ENCODE data around the gene PCYT1A.
"Not testable (repeated sequence)": the region's sequence is repeated elsewhere in the genome, so short reads cannot be mapped to it uniquely, and the experiment has no call there.

The PCYT1A gene

GRCh38 chr3:196254376-196255283, 32.9 kb downstream of the PCYT1A start:
- Histone ChIP-seq H3K36me3 (peaks cover 52 to 96% (median 68%) of the 10 kb centered on the region in 11 experiments), H3K4me1 (peaks cover 8 to 20% (median 15%) of the 10 kb centered on the region in 10 experiments), H3K4me2 (no peak overlapping the region), H3K9me3 (replicated peaks in 1 of 11) (peaks cover 0 to 27% (median 26%) of the 10 kb centered on the region in 11 experiments; a peak in 18 of 22 replicates), H4K20me1 (peaks cover 0 to 70% (median 3%) of the 10 kb centered on the region in 11 experiments; a peak in 9 of 22 replicates), H3K27ac (no peak overlapping the region), H3K4me3 (no peak overlapping the region), H3K9ac (peak overlapping the region in 1 of 11 experiments; percentile 42; a peak in 1 of 22 replicates), H3K27me3 (no peaks in the 10 kb centered on the region)
- no peak for TF ChIP-seq Cebpa-rat (IDR thresholded peaks at IDR 0.05)

- Histone ChIP-seq H3K27ac (peak overlapping the region in 8 of 11 experiments; percentile 3 to 57 (median 38); a peak in 9 of 22 replicates), H3K4me2 (peak overlapping the region; percentile 1 to 61 (median 43); a peak in 19 of 22 replicates), H4K20me1 (peaks cover 0 to 55% (median 0%) of the 10 kb centered on the region in 11 experiments; a peak in 4 of 22 replicates), H3K27me3 (no peaks in the 10 kb centered on the region), H3K4me1 (peaks cover 8 to 20% (median 15%) of the 10 kb centered on the region in 10 experiments), H3K9me3 (replicated peaks in 1 of 11) (peaks cover 0 to 36% (median 28%) of the 10 kb centered on the region in 11 experiments; a peak in 19 of 22 replicates), H3K9ac (no peak overlapping the region; a peak in 2 of 22 replicates), H3K4me3 (no peak overlapping the region), H3K36me3 (peaks cover 65 to 96% (median 79%) of the 10 kb centered on the region in 11 experiments)
- TF ChIP-seq Cebpa-rat (IDR thresholded peaks at IDR 0.05): no peak
Measured at GRCh38 chr3:196251918-196252317, 35.6 kb downstream of the PCYT1A start.

- peak in 4 of 11 experiments; percentile 44 to 79 (median 53); a peak in 4 of 22 replicates for TF ChIP-seq Cebpa-rat (IDR thresholded peaks at IDR 0.05)
- H3K4me2 ChIP-seq: no peak overlapping the region
Measured at GRCh38 chr3:196246612-196247308, 40.8 kb downstream of the PCYT1A start.

GRCh38 chr3:196244166-196244565, 43.4 kb downstream of the PCYT1A start:
- H3K4me2 ChIP-seq, H3K27me3 ChIP-seq, H3K9ac ChIP-seq, H3K27ac ChIP-seq, H3K4me3 ChIP-seq, H3K4me1 ChIP-seq: not testable (repeated sequence)
- Histone ChIP-seq H4K20me1 (peaks cover 0 to 19% (median 0%) of the 10 kb centered on the region in 11 experiments; a peak in 3 of 22 replicates), H3K36me3 (peaks cover 82 to 95% (median 90%) of the 10 kb centered on the region in 11 experiments), H3K9me3 (replicated peaks in 1 of 11) (peaks cover 9 to 40% (median 24%) of the 10 kb centered on the region in 11 experiments; a peak in 19 of 22 replicates)

More at GRCh38 chr3:196246612-196247308, 40.8 kb downstream of the PCYT1A start:
- Histone ChIP-seq H3K9me3 (replicated peaks in 1 of 11) (peaks cover 9 to 60% (median 47%) of the 10 kb centered on the region in 11 experiments; a peak in 19 of 22 replicates), H3K4me1 (peaks cover 1 to 8% (median 4%) of the 10 kb centered on the region in 10 experiments; a peak in 19 of 20 replicates), H3K27ac (peak overlapping the region in 6 of 11 experiments; percentile 9 to 50 (median 22); a peak in 7 of 22 replicates), H3K27me3 (no peaks in the 10 kb centered on the region), H4K20me1 (peaks cover 0 to 33% (median 0%) of the 10 kb centered on the region in 11 experiments; a peak in 4 of 22 replicates), H3K9ac (no peak overlapping the region), H3K4me3 (no peak overlapping the region), H3K36me3 (peaks cover 79 to 95% (median 90%) of the 10 kb centered on the region in 11 experiments)

- no peak for TF ChIP-seq Cebpa-rat (IDR thresholded peaks at IDR 0.05)
- no peaks in the 10 kb centered on the region for H3K27me3 ChIP-seq
- peaks cover 9 to 29% (median 24%) of the 10 kb centered on the region in 11 experiments; a peak in 19 of 22 replicates for H3K9me3 ChIP-seq (replicated peaks in 1 of 11)
- H3K4me3 ChIP-seq: no peak overlapping the region
- no peak overlapping the region for H3K4me2 ChIP-seq
- H3K27ac ChIP-seq: no peak overlapping the region
- peaks cover 0 to 17% (median 0%) of the 10 kb centered on the region in 11 experiments; a peak in 4 of 22 replicates for H4K20me1 ChIP-seq
- peaks cover 77 to 95% (median 84%) of the 10 kb centered on the region in 11 experiments for H3K36me3 ChIP-seq
- peaks cover 7 to 17% (median 16%) of the 10 kb centered on the region in 10 experiments; a peak in 18 of 20 replicates for H3K4me1 ChIP-seq
- H3K9ac ChIP-seq: no peak overlapping the region
Measured at GRCh38 chr3:196241704-196242103, 45.8 kb downstream of the PCYT1A start.

- Histone ChIP-seq H3K4me3 (no peak overlapping the region), H3K27me3 (no peaks in the 10 kb centered on the region), H4K20me1 (peaks cover 0 to 25% (median 0%) of the 10 kb centered on the region in 11 experiments; a peak in 5 of 22 replicates), H3K9me3 (replicated peaks in 1 of 11) (peaks cover 4 to 17% (median 16%) of the 10 kb centered on the region in 11 experiments; a peak in 19 of 22 replicates), H3K4me2 (no peak overlapping the region), H3K9ac (no peak overlapping the region), H3K36me3 (peaks cover 64 to 92% (median 75%) of the 10 kb centered on the region in 11 experiments), H3K4me1 (peaks cover 7 to 29% (median 26%) of the 10 kb centered on the region in 10 experiments; a peak in 18 of 20 replicates), H3K27ac (no peak overlapping the region)
- no peak for TF ChIP-seq Cebpa-rat (IDR thresholded peaks at IDR 0.05)
Measured at GRCh38 chr3:196240424-196240823, 47.1 kb downstream of the PCYT1A start.

- peaks cover 51 to 93% (median 66%) of the 10 kb centered on the region in 11 experiments for H3K36me3 ChIP-seq
Measured at GRCh38 chr3:196238612-196239560, 48.6 kb downstream of the PCYT1A start.

More at GRCh38 chr3:196238612-196239560, 48.6 kb downstream of the PCYT1A start:
- no peak for TF ChIP-seq Cebpa-rat (IDR thresholded peaks at IDR 0.05)
- Histone ChIP-seq H3K9ac (no peak overlapping the region), H3K27ac (no peak overlapping the region), H4K20me1 (peaks cover 0 to 30% (median 0%) of the 10 kb centered on the region in 11 experiments; a peak in 5 of 22 replicates), H3K27me3 (no peaks in the 10 kb centered on the region), H3K4me2 (0 out of 22 replicates have a peak overlapping the region, but pooled peaks of 1 of the 11 experiments have one; percentile 67), H3K9me3 (replicated peaks in 1 of 11) (peaks cover 0 to 1% (median under 1%) of the 10 kb centered on the region in 11 experiments; a peak in 6 of 22 replicates), H3K4me1 (peaks cover 12 to 30% (median 26%) of the 10 kb centered on the region in 10 experiments), H3K4me3 (no peak overlapping the region)
